Hepatic stellate cell (primary cell): Measurements from ENCODE around the gene PCGF1.

Experiments used
- DNase-seq: peaks from one replicate; pipeline ENCODE4 v3.0.0; 2011; ENCODE audit warnings: low spot score

The PCGF1 gene

GRCh38 chr2:74515271-74515980 is 7.9 kb upstream of the PCGF1 start:
- DNase-seq: no peak

- DNase-seq: no peak
These were observed 7.1 kb upstream of the PCGF1 start, which contains the start of gene TLX2 for GRCh38 chr2:74514368-74515270. Gene TLX2 (plus strand): TSS chr2:74514450. CDS start chr2:74514807, 357 bp downstream.

- no peak for DNase-seq
These were observed 6.3 kb upstream of the PCGF1 start for GRCh38 chr2:74513605-74514367.

GRCh38 chr2:74512744-74513604 is 5.5 kb upstream of the PCGF1 start:
- DNase-seq: no peak

GRCh38 chr2:74511104-74511989 is 3.9 kb upstream of the PCGF1 start:
- DNase-seq: peak; percentile 34

GRCh38 chr2:74510272-74510671 is 2.8 kb upstream of the PCGF1 start:
- no peak for DNase-seq

GRCh38 chr2:74507926-74508520 is 528 bp upstream of the PCGF1 start:
- DNase-seq: no peak

GRCh38 chr2:74505448-74506246 is 1.8 kb downstream of the PCGF1 start:
- DNase-seq: no peak

- DNase-seq: no peak
These were observed 2.9 kb downstream of the PCGF1 start for GRCh38 chr2:74504591-74504990.

GRCh38 chr2:74503506-74504475 is 3.7 kb downstream of the PCGF1 start:
- DNase-seq: no peak

- DNase-seq: peak; percentile 94
These were observed 4.6 kb downstream of the PCGF1 start for GRCh38 chr2:74502720-74503505.

- DNase-seq: no peak
These were observed 5.3 kb downstream of the PCGF1 start for GRCh38 chr2:74502147-74502719.

- DNase-seq: no peak
These were observed 6.0 kb downstream of the PCGF1 start for GRCh38 chr2:74501335-74502071.

- DNase-seq: no peak
These were observed 6.9 kb downstream of the PCGF1 start for GRCh38 chr2:74500578-74500946.

- DNase-seq: no peak
These were observed 7.4 kb downstream of the PCGF1 start for GRCh38 chr2:74499940-74500577.
